AG04449 (cell line): ENCODE data around the gene IFITM5.

Experiments used
- CTCF ChIA-PET: fragments of 350-600 bp; formaldehyde crosslinking; extraction: SDS; loops from one replicate; lab custom pipeline; 2021; ENCODE audit warnings: antibody characterized with exemption; lab: Yijun Ruan, JAX
- POLR2A ChIA-PET: fragments of 400-600, 350-600 bp; formaldehyde crosslinking; extraction: SDS; loops from one replicate; lab custom pipeline; 2020; ENCODE audit warnings: antibody characterized with exemption, inconsistent platforms; lab: Yijun Ruan, JAX
- DNase-seq: peaks from one replicate; pipeline ENCODE4 v3.0.0-alpha.2; 2010; ENCODE audit warnings: low read depth, low spot score
- H3K4me3 ChIP-seq: 2 replicates; pipeline ENCODE4 v1.5.1; 2011; ENCODE audit warnings: low read depth, mild to moderate bottlenecking, control low read depth, low read length
- TF ChIP-seq, protein P1 (sequence below): IDR thresholded peaks from one replicate; pipeline ENCODE4 v1.5.1; 2011; ENCODE audit warnings: mild to moderate bottlenecking, moderate library complexity, low read length, control low read depth, inconsistent platforms; ENCODE audit not compliant: insufficient read depth; ENCODE audit errors: missing control alignments

The IFITM5 gene

DNA sequence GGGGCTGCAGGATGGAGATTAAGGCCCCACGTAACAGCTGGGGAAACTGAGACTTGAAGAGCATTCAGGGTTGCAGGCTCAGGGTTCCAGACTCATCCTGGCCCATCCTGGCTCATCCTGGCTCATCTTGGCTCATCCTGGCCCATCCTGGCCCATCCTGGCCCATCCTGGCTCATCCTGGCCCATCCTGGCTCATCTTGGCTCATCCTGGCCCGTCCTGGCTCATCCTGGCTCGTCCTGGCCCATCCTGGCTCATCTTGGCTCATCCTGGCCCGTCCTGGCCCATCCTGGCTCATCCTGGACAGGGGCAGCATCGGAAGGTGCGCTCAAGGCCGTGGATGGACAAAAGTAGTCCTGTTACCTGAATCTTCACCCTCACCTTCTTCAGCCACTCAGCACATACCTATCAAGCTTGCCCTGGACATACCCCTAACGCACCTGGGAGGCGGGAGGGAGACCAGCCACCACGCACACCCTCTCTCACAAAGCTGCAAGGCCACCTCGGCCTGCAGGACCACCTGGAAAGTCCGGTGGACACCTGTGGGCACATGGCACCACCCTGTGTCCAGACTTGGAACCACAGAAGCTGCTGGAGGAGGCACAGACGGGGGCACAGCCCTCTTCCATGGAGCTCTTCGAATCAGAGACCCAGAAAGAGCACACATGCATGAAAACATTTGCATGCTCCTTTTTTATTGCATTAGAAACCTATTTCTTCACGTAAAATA lies 41.4 kb downstream of the IFITM5 start:
- no peak for DNase-seq
- no peak overlapping the region for H3K4me3 ChIP-seq
- CTCF ChIA-PET = interaction anchor here (0.8 to 2.4 kb wide), 2 partner anchors 10 to 19 kb away, joined by 3 to 7 read pairs; no protein-coding TSS in a partner anchor
- POLR2A ChIA-PET = no interaction called here
- TF ChIP-seq, protein P1, sequence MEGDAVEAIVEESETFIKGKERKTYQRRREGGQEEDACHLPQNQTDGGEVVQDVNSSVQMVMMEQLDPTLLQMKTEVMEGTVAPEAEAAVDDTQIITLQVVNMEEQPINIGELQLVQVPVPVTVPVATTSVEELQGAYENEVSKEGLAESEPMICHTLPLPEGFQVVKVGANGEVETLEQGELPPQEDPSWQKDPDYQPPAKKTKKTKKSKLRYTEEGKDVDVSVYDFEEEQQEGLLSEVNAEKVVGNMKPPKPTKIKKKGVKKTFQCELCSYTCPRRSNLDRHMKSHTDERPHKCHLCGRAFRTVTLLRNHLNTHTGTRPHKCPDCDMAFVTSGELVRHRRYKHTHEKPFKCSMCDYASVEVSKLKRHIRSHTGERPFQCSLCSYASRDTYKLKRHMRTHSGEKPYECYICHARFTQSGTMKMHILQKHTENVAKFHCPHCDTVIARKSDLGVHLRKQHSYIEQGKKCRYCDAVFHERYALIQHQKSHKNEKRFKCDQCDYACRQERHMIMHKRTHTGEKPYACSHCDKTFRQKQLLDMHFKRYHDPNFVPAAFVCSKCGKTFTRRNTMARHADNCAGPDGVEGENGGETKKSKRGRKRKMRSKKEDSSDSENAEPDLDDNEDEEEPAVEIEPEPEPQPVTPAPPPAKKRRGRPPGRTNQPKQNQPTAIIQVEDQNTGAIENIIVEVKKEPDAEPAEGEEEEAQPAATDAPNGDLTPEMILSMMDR = no peak

DNA sequence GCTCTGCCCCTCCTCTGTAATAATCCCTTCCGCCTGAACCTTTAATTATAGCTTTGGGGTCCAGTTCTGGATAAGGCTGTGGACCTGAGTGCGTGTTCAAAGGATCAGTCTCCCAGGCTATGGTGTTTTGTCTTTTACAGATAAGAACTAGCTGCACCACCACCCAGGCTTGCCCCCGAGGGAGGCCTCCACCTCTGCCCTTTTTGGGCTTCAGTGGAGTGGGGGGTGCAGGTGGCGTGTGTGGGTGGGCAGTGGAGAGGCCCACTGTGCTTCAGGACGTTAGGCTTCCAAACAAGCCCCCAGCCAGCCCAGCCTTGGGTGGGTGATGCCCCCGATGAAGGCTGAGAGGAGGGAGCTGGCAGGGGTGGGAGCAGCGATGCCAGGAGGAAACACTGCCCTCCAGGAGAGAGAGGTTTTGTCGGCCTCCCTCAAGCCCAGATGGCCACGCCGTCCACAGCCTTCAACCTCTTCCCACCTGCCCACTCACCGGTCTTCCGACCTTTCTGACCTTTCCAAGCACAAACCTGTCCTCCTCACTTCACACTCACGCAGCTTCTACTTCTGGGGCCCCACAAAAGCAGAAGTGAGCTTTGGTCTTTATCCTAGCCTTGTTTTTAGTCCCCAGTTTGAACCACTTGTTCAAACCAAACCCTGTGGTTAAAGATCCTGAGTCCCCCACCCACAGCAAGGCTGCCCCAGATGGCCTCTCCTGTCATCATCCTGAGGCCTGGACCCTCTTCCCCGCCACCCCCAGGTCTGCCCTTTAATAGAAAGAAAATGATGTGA lies 42.2 kb downstream of the IFITM5 start:
- TF ChIP-seq, protein P1 = no peak

DNA sequence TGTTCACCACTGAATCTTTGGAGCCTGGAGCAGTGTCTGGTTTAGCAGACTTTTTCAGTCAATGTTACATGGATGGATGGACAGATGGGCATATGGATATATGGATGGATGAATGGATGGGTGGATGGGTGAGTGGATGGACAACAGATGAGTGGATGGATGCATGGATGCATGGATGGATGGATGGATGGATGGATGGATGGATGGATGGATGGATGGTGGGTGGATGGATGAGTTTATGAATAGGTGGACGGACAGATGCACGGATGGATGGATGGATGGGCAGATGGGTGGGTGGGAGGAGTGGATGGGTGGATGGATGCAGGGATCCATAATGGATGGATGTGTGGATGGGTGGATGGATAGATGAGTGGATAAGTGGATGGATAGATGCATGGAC lies 43.5 kb downstream of the IFITM5 start:
- no peak for DNase-seq
- CTCF ChIA-PET = interaction anchor here (3.2 kb wide), 1 partner anchor 14 kb away, joined by 10 read pairs; no protein-coding TSS in a partner anchor
- TF ChIP-seq, protein P1 = no peak
- no peak overlapping the region for H3K4me3 ChIP-seq
- POLR2A ChIA-PET = no interaction called here

More for the DNA sequence above, 42.2 kb downstream of the IFITM5 start:
- POLR2A ChIA-PET = no interaction called here
- CTCF ChIA-PET = interaction anchor here (2.4 kb wide), 1 partner anchor 9 kb away, joined by 7 read pairs; no protein-coding TSS in a partner anchor
- DNase-seq = no peak
- no peak overlapping the region for H3K4me3 ChIP-seq

DNA sequence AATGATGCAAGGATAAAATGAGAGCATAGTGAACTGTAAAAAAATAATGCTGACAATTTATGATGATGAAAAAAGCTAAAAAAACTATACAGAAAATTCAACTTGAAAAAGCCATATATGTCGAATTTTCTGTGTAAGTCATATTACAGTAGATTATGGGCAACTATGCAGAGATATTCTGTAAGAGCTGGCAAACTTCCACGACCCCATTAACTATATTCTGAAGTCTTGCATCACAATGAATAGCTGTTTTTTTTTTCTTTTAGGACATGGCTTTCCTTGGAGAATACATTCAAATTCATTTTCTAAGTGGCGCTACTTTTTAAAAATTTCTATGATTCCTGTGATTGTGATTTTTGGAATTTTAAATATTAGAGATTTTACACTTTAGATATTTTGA lies 44.1 kb downstream of the IFITM5 start:
- no peak overlapping the region for H3K4me3 ChIP-seq
- POLR2A ChIA-PET = no interaction called here
- no peak for DNase-seq
- CTCF ChIA-PET = interaction anchor here (2.1 to 3.2 kb wide), 2 partner anchors 13 to 193 kb away, joined by 6 to 10 read pairs; no protein-coding TSS in a partner anchor
- TF ChIP-seq, protein P1 = no peak

DNA sequence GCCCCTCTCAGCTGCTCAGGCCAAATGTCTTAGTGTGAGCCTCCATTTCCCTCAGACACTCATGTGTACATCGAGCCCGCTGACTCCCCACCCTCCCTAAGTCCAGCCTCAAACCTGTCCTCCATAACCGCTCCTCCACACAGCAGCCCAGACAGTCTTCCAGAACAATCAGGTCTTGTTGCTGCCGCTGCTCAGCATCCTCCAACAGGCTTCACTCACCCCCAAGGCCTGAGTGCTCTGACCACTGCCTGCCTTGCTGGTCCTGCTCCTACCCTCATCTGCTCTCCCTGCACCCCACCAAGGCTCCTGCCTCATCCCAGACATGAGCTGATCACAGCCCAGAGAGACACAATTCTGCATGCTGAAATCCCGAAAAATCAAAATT lies 45.4 kb downstream of the IFITM5 start:
- TF ChIP-seq, protein P1 = no peak
- POLR2A ChIA-PET = no interaction called here
- H3K4me3 ChIP-seq = no peak overlapping the region
- CTCF ChIA-PET = interaction anchor here (0.9 to 3.2 kb wide), 5 partner anchors 8 to 195 kb away, joined by 3 to 10 read pairs (median 4); no protein-coding TSS in a partner anchor
- DNase-seq = no peak
